OCI-LY3 (cell line): ENCODE results near the gene MTCL1.

Experiments
- H2AFZ ChIP-seq: fragments of 200-600, 300-600 bp; shearing (Covaris generic); 2 replicates; pipeline ENCODE4 v1.6.0; 2014; ENCODE audit warnings: antibody characterized with exemption, low read depth, low read length
- H3K27ac ChIP-seq: fragments of 200-600, 300-600 bp; sonication (generic); 2 replicates; pipeline ENCODE4 v1.5.1; 2014; ENCODE audit warnings: mild to moderate bottlenecking, low read length, moderate library complexity, mixed read lengths
- H3K27me3 ChIP-seq: fragments of 200-600, 300-600 bp; sonication (generic); 2 replicates; pipeline ENCODE4 v1.6.1; 2014; ENCODE audit warnings: low read depth, low read length, mixed read lengths
- H3K36me3 ChIP-seq: fragments of 200-600, 300-600 bp; sonication (generic); replicated peaks from 2 replicates; pipeline ENCODE3; 2014; ENCODE audit warnings: low read depth, low read length, mixed read lengths
- H3K4me1 ChIP-seq: fragments of 300-600, 200-600 bp; sonication (generic); 2 replicates; pipeline ENCODE4 v1.6.1; 2014; ENCODE audit warnings: low read length, mixed read lengths
- H3K4me2 ChIP-seq: fragments of 200-600, 300-600 bp; sonication (generic); 2 replicates; pipeline ENCODE4 v1.6.1; 2014; ENCODE audit warnings: low read length, mixed read lengths
- H3K4me3 ChIP-seq: fragments of 300-600, 200-600 bp; sonication (generic); 2 replicates; pipeline ENCODE4 v1.5.1; 2014; ENCODE audit warnings: antibody characterized with exemption, mild to moderate bottlenecking, low read length, moderate library complexity
- H3K79me2 ChIP-seq: fragments of 300-600, 200-600 bp; shearing (Covaris generic); 2 replicates; pipeline ENCODE4 v1.6.1; 2014; ENCODE audit warnings: mild to moderate bottlenecking, low read length, mixed read lengths
- H3K9ac ChIP-seq: fragments of 300-600, 200-600 bp; shearing (Covaris generic); 2 replicates; pipeline ENCODE4 v1.6.0; 2014; ENCODE audit warnings: mild to moderate bottlenecking, low read length, moderate library complexity
- H3K9me3 ChIP-seq: fragments of 200-600, 300-600 bp; shearing (Covaris generic); 2 replicates; pipeline ENCODE4 v1.6.1; 2014; ENCODE audit warnings: low read length, mixed read lengths; ENCODE audit not compliant: insufficient read depth
- H4K20me1 ChIP-seq: fragments of 200-600, 300-600 bp; sonication (generic); 2 replicates; pipeline ENCODE4 v1.6.1; 2016; ENCODE audit warnings: low read length, mixed read lengths; ENCODE audit not compliant: insufficient read depth
- CTCF ChIP-seq: fragments of 200-600, 300-600 bp; sonication (generic); IDR thresholded peaks from 2 replicates; pipeline ENCODE4 v1.5.1; 2014; ENCODE audit warnings: antibody characterized with exemption, low read length, low read depth
- EZH2phosphoT487 ChIP-seq: fragments of 200-600 bp; shearing (Covaris generic); IDR thresholded peaks from 2 replicates; pipeline ENCODE4 v1.6.1; 2018; ENCODE audit warnings: antibody characterized with exemption, mixed run types, low read depth

The MTCL1 gene

GRCh38 chr18:8767340-8767739, 62.0 kb downstream of the MTCL1 start:
- no peak overlapping the region for H3K27ac ChIP-seq
- H3K9me3 ChIP-seq, result no peaks in the 10 kb centered on the region
- no peak overlapping the region for H3K4me3 ChIP-seq
- H3K4me1 ChIP-seq, result no peaks in the 10 kb centered on the region
- no peak overlapping the region for H3K9ac ChIP-seq
- no peaks in the 10 kb centered on the region for H3K27me3 ChIP-seq
- H2AFZ ChIP-seq, result no peak overlapping the region
- H3K4me2 ChIP-seq, result no peak overlapping the region
- peaks cover 7% of the 10 kb centered on the region; the same call in 1 of the 2 replicates for H4K20me1 ChIP-seq
- TF ChIP-seq EZH2phosphoT487 (no peak), CTCF (no peak)
- no peaks in the 10 kb centered on the region for H3K79me2 ChIP-seq
- H3K36me3 ChIP-seq, result peaks cover 9% of the 10 kb centered on the region

GRCh38 chr18:8769509-8770095, 64.2 kb downstream of the MTCL1 start:
- Histone ChIP-seq H3K4me1 (no peaks in the 10 kb centered on the region), H3K9me3 (no peaks in the 10 kb centered on the region), H3K9ac (no peak overlapping the region), H2AFZ (no peak overlapping the region), H3K79me2 (no peaks in the 10 kb centered on the region), H3K36me3 (no peaks in the 10 kb centered on the region), H4K20me1 (peaks cover 7% of the 10 kb centered on the region; the same call in 1 of the 2 replicates), H3K4me3 (no peak overlapping the region), H3K27me3 (no peaks in the 10 kb centered on the region), H3K27ac (no peak overlapping the region), H3K4me2 (no peak overlapping the region)
- TF ChIP-seq CTCF (no peak), EZH2phosphoT487 (no peak)

- Histone ChIP-seq H3K79me2 (no peaks in the 10 kb centered on the region), H3K27ac (no peak overlapping the region)
- no peak for TF ChIP-seq EZH2phosphoT487
- TF ChIP-seq CTCF, result no peak
Observed at GRCh38 chr18:8770657-8771056, 65.3 kb downstream of the MTCL1 start.

GRCh38 chr18:8771930-8772329, 66.6 kb downstream of the MTCL1 start:
- H3K4me3 ChIP-seq, result no peak overlapping the region
- no peaks in the 10 kb centered on the region for H3K4me1 ChIP-seq
- H3K36me3 ChIP-seq, result no peaks in the 10 kb centered on the region
- no peak overlapping the region for H2AFZ ChIP-seq
- no peaks in the 10 kb centered on the region for H3K27me3 ChIP-seq
- no peak overlapping the region for H3K27ac ChIP-seq
- H3K9ac ChIP-seq, result no peak overlapping the region
- no peak overlapping the region for H3K4me2 ChIP-seq
- H3K79me2 ChIP-seq, result no peaks in the 10 kb centered on the region
- peaks cover 7% of the 10 kb centered on the region; the same call in 1 of the 2 replicates for H4K20me1 ChIP-seq
- H3K9me3 ChIP-seq, result no peaks in the 10 kb centered on the region
- no peak for TF ChIP-seq CTCF
- no peak for TF ChIP-seq EZH2phosphoT487

More at GRCh38 chr18:8770657-8771056, 65.3 kb downstream of the MTCL1 start:
- Histone ChIP-seq H2AFZ (no peak overlapping the region), H3K36me3 (no peaks in the 10 kb centered on the region), H3K9me3 (no peaks in the 10 kb centered on the region), H3K4me3 (no peak overlapping the region), H3K9ac (no peak overlapping the region), H4K20me1 (peaks cover 7% of the 10 kb centered on the region; the same call in 1 of the 2 replicates), H3K27me3 (no peaks in the 10 kb centered on the region), H3K4me2 (no peak overlapping the region), H3K4me1 (no peaks in the 10 kb centered on the region)
